C4-2B (cell line): ENCODE measurements around the gene KIAA1586.
"Not testable (repeated sequence)": the region's sequence is repeated elsewhere in the genome, so short reads cannot be mapped to it uniquely, and the experiment has no call there.

Experiments
- H3K27ac ChIP-seq: fragments of 450-650 bp; 2 replicates; pipeline ENCODE4 v1.5.1; 2017
- CTCF ChIP-seq: fragments of 450-650 bp; conservative IDR thresholded peaks from 2 replicates; pipeline ENCODE4 v1.5.1; 2017; ENCODE audit warnings: mild to moderate bottlenecking
- ZFX ChIP-seq: fragments of 450-650 bp; IDR thresholded peaks from 2 replicates; pipeline ENCODE4 v1.6.1; 2017

The KIAA1586 gene

GRCh38 chr6:57033228-57033627, 13.3 kb upstream of the KIAA1586 start:
- TF ChIP-seq ZFX (no peak), CTCF (no peak)
- H3K27ac ChIP-seq = no peak overlapping the region

GRCh38 chr6:57035549-57035948, 10.9 kb upstream of the KIAA1586 start:
- no peak for TF ChIP-seq ZFX
- no peak for TF ChIP-seq CTCF

GRCh38 chr6:57038906-57039305, 7.6 kb upstream of the KIAA1586 start:
- no peak overlapping the region for H3K27ac ChIP-seq
- TF ChIP-seq ZFX (no peak), CTCF (no peak)

More at GRCh38 chr6:57035549-57035948, 10.9 kb upstream of the KIAA1586 start:
- H3K27ac ChIP-seq = no peak overlapping the region

GRCh38 chr6:57040011-57040410, 6.5 kb upstream of the KIAA1586 start:
- no peak for TF ChIP-seq CTCF
- TF ChIP-seq ZFX = no peak
- no peak overlapping the region for H3K27ac ChIP-seq

GRCh38 chr6:57044061-57044460, 2.4 kb upstream of the KIAA1586 start:
- not testable (repeated sequence) for H3K27ac ChIP-seq

- TF ChIP-seq CTCF = no peak
- TF ChIP-seq ZFX = no peak
- no peak overlapping the region for H3K27ac ChIP-seq
These were observed 1.9 kb upstream of the KIAA1586 start for GRCh38 chr6:57044568-57044967.

GRCh38 chr6:57047257-57047585, 728 bp downstream of the KIAA1586 start:
- H3K27ac ChIP-seq = not testable (repeated sequence)

GRCh38 chr6:57047859-57048258, 1.4 kb downstream of the KIAA1586 start:
- not testable (repeated sequence) for H3K27ac ChIP-seq

GRCh38 chr6:57048577-57048976, 2.1 kb downstream of the KIAA1586 start:
- no peak for TF ChIP-seq CTCF
- TF ChIP-seq ZFX = no peak

More at GRCh38 chr6:57048577-57048976, 2.1 kb downstream of the KIAA1586 start:
- H3K27ac ChIP-seq = no peak overlapping the region
